Sigmoid colon (tissue), 4 donors: ENCODE measurements around the gene RETREG1.

ENCODE experiments used
- CTCF ChIP-seq, 4 experiments: fragments of 450-650 bp in 3 of 4; fragments of 200-600 bp in 1 of 4; IDR thresholded peaks; one replicate each; pipeline ENCODE4 v1.5.1; 2016 to 2019; ENCODE audit warnings: antibody characterized with exemption in 4 of 4, mild to moderate bottlenecking in 3 of 4, moderate library complexity in 2 of 4
- EP300 ChIP-seq, 4 donors: sonication (generic); formaldehyde crosslinking; IDR thresholded peaks; one replicate each; pipeline ENCODE4 v1.6.1; 2017; ENCODE audit warnings: antibody characterized with exemption in 4 of 4
- POLR2A ChIP-seq, 2 donors: fragments of 450-650 bp; IDR thresholded peaks; one replicate each; pipeline ENCODE4 v1.6.1; 2016; ENCODE audit warnings: antibody characterized with exemption in 2 of 2, mild to moderate bottlenecking in 2 of 2, moderate library complexity in 2 of 2
- POLR2AphosphoS5 ChIP-seq, 4 donors: sonication (generic); formaldehyde crosslinking; IDR thresholded peaks; one replicate each; pipeline ENCODE4 v1.6.1; 2017; ENCODE audit warnings: antibody characterized with exemption in 4 of 4

GRCh38 chr5:16596581-16596940 lies 20.2 kb downstream of the RETREG1 start:
- TF ChIP-seq CTCF (IDR thresholded peaks at IDR 0.05) (no peak), POLR2A (IDR thresholded peaks at IDR 0.05) (no peak), POLR2AphosphoS5 (IDR thresholded peaks at IDR 0.05) (no peak), EP300 (IDR thresholded peaks at IDR 0.05) (no peak)
